Upper lobe of left lung (tissue), 4 donors: ENCODE measurements around the gene SLC5A1.

Source experiments
- CTCF ChIP-seq, 6 experiments: fragments of 450-650 bp in 4 of 6; fragments of 200-600 bp in 2 of 6; sonication (generic) in 2 of 6; IDR thresholded peaks; one replicate each; pipeline ENCODE4 v1.5.1; 2016 to 2019; ENCODE audit warnings: antibody characterized with exemption in 6 of 6
- EP300 ChIP-seq, 4 donors: sonication (generic); formaldehyde crosslinking; IDR thresholded peaks; one replicate each; pipeline ENCODE4 v1.5.1; 2017; ENCODE audit warnings: antibody characterized with exemption in 4 of 4, control low read depth in 2 of 4
- POLR2A ChIP-seq, 4 donors: fragments of 450-650 bp; IDR thresholded peaks; one replicate each; pipeline ENCODE4 v1.5.1; 2016 to 2017; ENCODE audit warnings: antibody characterized with exemption in 4 of 4, mild to moderate bottlenecking in 2 of 4

GRCh38 chr22:32040324-32040904, 2.6 kb upstream of the SLC5A1 start:
- TF ChIP-seq CTCF (IDR thresholded peaks at IDR 0.05) (no peak), EP300 (IDR thresholded peaks at IDR 0.05) (no peak), POLR2A (IDR thresholded peaks at IDR 0.05) (no peak)
